GM12873 (cell line): ENCODE data around the gene OR10G2.

Experiments used
- TF ChIP-seq, protein P1 (sequence below): IDR thresholded peaks from 2 replicates; pipeline ENCODE4 v1.5.1; 2012; ENCODE audit warnings: low read depth, mild to moderate bottlenecking, moderate library complexity, low read length, control low read depth; ENCODE audit not compliant: insufficient read depth; ENCODE audit errors: missing control alignments

Gene OR10G2

DNA sequence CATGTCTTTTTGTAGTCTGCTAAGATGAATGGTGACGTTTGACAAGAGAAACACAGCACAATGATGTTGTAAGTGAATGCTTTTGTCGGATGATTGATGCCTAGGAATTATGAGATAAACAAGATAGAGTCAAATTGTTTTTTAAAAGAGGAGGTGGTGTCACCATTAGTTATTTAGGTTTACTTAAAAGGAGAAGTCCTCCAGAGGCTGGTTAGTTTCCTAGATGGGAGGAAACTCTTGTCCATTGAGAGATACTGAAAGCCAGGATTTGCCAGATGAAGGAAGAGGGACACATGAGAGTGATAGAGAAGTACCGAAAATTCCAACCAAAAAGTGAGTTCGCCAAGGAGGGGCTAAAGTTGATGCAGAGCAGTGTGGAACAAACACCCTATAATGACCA lies at the start of gene OR10G2:
Gene OR10G2, minus strand, starts transcription at position 101 of the 400 bp plus-strand sequence. Its CDS starts 98 bp downstream, at position 3.
- TF ChIP-seq, protein P1, sequence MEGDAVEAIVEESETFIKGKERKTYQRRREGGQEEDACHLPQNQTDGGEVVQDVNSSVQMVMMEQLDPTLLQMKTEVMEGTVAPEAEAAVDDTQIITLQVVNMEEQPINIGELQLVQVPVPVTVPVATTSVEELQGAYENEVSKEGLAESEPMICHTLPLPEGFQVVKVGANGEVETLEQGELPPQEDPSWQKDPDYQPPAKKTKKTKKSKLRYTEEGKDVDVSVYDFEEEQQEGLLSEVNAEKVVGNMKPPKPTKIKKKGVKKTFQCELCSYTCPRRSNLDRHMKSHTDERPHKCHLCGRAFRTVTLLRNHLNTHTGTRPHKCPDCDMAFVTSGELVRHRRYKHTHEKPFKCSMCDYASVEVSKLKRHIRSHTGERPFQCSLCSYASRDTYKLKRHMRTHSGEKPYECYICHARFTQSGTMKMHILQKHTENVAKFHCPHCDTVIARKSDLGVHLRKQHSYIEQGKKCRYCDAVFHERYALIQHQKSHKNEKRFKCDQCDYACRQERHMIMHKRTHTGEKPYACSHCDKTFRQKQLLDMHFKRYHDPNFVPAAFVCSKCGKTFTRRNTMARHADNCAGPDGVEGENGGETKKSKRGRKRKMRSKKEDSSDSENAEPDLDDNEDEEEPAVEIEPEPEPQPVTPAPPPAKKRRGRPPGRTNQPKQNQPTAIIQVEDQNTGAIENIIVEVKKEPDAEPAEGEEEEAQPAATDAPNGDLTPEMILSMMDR, result no peak

GRCh38 chr14:21680072-21680471 lies 45.3 kb upstream of the OR10G2 start:
- TF ChIP-seq, protein P1, result no peak

- TF ChIP-seq, protein P1, result no peak
These were observed 40.8 kb upstream of the OR10G2 start for GRCh38 chr14:21675566-21675965.

- TF ChIP-seq, protein P1, result no peak
These were observed 39.0 kb upstream of the OR10G2 start, which contains the start of gene OR4E1 for GRCh38 chr14:21673718-21674117. Gene OR4E1 (minus strand): TSS chr14:21673818. CDS start chr14:21670935, 2,883 bp downstream.

GRCh38 chr14:21672116-21672515 lies 37.4 kb upstream of the OR10G2 start:
- TF ChIP-seq, protein P1, result no peak

DNA sequence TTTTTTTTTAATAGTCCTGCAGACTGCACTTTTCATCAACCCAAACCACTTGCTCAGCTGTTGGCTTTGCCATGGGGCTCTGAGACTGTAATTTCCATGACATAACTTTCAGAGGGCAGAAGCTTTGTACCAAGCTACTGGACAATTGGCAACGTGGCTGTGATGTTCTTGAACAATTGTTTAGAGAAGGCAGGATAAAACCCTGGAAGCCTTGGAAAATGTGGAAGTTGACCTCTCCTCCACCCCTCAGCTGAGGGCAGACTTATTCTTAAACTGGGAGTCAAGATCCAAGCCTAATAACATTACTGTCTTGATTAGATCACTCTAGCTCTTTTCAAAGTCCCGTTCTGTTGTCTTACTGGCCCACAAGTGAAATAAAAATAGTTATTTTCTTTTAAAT lies 36.6 kb upstream of the OR10G2 start:
- TF ChIP-seq, protein P1, result no peak

DNA sequence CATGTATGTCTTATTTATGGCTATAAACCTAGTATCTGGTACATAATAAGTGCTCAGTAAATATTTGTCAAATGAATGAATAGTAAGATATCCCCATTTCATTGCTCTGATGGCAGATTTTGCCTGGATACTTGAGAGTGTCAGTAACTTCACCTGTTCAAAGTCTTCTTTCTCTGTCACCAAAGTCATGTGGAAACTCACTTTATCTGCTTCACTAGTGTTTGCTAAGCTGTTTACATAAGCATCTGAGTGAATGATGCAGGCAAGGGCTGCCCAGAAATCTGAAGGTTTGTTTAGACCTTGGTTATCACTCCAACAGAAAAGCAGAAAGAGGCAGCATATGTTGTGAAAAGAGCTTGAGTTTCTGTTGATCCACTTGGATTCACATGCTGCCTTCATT lies 34.5 kb upstream of the OR10G2 start:
- TF ChIP-seq, protein P1, result no peak
